Prostate gland (tissue), 2 donors: ENCODE measurements around the gene ZPR1. TPM values are rescaled to one million over a fixed set of nuclear protein-coding genes. Genes with fewer than 3 reads are reported as not detected.

Experiments used
- DNase-seq: peaks from one replicate; pipeline ENCODE4 v3.0.0-alpha.2; 2019; ENCODE audit warnings: low spot score
- H3K27ac ChIP-seq, 2 donors: fragments of 200-600 bp; sonication (generic); 2 replicates each; pipeline ENCODE4 v1.5.1; 2017 to 2019
- H3K27me3 ChIP-seq: fragments of 200-600 bp; sonication (generic); replicated peaks from 2 replicates; pipeline ENCODE4 v1.5.1; 2019; ENCODE audit not compliant: insufficient read depth
- H3K36me3 ChIP-seq, 2 donors: fragments of 200-600 bp; sonication (generic); 1 replicate in 1 of 2; 2 replicates in 1 of 2; pipeline versions ENCODE4 v1.5.1 to v1.8.1; 2017 to 2019
- H3K4me1 ChIP-seq: fragments of 200-600 bp; sonication (generic); replicated peaks from 2 replicates; pipeline ENCODE4 v1.5.1; 2019
- H3K4me3 ChIP-seq, 2 donors: fragments of 200-600 bp; sonication (generic); 2 replicates each; pipeline ENCODE4 v1.5.1; 2017 to 2019
- H3K9me3 ChIP-seq: fragments of 200-600 bp; sonication (generic); 2 replicates; pipeline ENCODE4 v1.5.1; 2017
- POLR2A ChIP-seq: fragments of 450-650 bp; IDR thresholded peaks from one replicate; pipeline ENCODE4 v1.6.1; 2016; ENCODE audit warnings: antibody characterized with exemption, mild to moderate bottlenecking
- POLR2AphosphoS5 ChIP-seq: sonication (generic); formaldehyde crosslinking; IDR thresholded peaks from one replicate; pipeline ENCODE4 v1.6.1; 2017; ENCODE audit warnings: antibody characterized with exemption
- WGBS: methylation state at CpG from one replicate; pipeline ENCODE4 v1.1.5; 2018; 5-methylcytosine and 5-hydroxymethylcytosine counted together
- intact Hi-C: fragments of 100-400 bp; cut with DNase I; formaldehyde crosslinking; loops from one replicate; pipeline ENCODE4 v1.14.2; 2022
- total RNA-seq, 2 donors: library from RNA; depleted of rRNA; stranded (reverse); fragments of >200 nt; gene quantifications; one replicate each; pipeline ENCODE4 v1.1.0, GENCODE V29; 2016
- TF ChIP-seq, protein P1 (sequence below), 4 experiments: fragments of 200-600 bp in 2 of 4; fragments of 450-650 bp in 2 of 4; sonication (generic) in 2 of 4; IDR thresholded peaks; 1 replicate in 3 of 4; 2 replicates in 1 of 4; pipeline ENCODE4 v1.5.1; 2016 to 2019; ENCODE audit warnings: antibody characterized with exemption in 4 of 4, mild to moderate bottlenecking in 2 of 4, moderate library complexity in 2 of 4

Gene ZPR1
- total RNA-seq, 2 donors from 2014 or later = 24.6 to 27.6 TPM

DNA sequence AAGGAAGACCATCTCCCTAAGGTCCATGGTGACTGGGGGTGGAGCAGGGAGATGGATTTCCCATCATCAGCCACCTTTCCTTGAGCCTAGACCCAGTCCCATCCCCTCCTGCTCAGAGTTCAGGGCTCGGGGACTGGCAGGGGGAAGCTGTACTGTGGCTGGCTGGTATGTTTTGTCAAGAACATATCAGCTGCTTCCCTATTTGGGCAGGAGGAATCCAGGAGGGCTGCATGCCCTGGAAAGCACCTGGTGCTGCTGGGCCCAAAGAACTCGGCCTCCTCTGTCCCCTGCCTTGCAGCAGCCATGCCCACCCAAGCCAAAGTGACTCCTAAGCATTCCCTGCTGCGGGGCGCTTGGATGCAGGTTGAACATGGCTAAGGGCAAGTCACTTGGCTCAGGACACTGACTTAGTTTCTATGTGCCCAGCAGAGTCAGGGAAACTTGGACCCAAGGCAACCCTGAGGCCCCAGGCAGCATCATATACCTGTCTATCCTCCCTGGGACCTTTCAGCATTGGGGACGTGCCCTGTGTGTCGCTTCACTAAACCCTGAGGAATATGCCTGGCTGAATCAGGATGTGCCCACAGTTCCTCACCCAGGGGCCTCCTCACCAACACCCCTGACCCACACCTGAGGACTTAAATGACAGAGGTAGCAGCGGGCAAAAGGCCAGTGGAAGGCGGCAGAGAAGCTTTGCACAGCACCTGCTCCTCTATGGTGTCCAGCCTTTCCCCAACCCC is 58.2 kb downstream of the ZPR1 start:
- no peak for DNase-seq
- Histone ChIP-seq H3K36me3 (no peaks in the 10 kb centered on the region), H3K27me3 (peaks cover 1% of the 10 kb centered on the region), H3K4me3 (no peak overlapping the region), H3K27ac (no peak overlapping the region), H3K4me1 (no peaks in the 10 kb centered on the region), H3K9me3 (no peaks in the 10 kb centered on the region)
- TF ChIP-seq, protein P1, sequence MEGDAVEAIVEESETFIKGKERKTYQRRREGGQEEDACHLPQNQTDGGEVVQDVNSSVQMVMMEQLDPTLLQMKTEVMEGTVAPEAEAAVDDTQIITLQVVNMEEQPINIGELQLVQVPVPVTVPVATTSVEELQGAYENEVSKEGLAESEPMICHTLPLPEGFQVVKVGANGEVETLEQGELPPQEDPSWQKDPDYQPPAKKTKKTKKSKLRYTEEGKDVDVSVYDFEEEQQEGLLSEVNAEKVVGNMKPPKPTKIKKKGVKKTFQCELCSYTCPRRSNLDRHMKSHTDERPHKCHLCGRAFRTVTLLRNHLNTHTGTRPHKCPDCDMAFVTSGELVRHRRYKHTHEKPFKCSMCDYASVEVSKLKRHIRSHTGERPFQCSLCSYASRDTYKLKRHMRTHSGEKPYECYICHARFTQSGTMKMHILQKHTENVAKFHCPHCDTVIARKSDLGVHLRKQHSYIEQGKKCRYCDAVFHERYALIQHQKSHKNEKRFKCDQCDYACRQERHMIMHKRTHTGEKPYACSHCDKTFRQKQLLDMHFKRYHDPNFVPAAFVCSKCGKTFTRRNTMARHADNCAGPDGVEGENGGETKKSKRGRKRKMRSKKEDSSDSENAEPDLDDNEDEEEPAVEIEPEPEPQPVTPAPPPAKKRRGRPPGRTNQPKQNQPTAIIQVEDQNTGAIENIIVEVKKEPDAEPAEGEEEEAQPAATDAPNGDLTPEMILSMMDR (IDR thresholded peaks at IDR 0.05) = no peak
- TF ChIP-seq POLR2A (no peak), POLR2AphosphoS5 (no peak)
- 91% methylated on average over 8 of the region's 8 CpGs for WGBS
- intact Hi-C loops = no loop called here

DNA sequence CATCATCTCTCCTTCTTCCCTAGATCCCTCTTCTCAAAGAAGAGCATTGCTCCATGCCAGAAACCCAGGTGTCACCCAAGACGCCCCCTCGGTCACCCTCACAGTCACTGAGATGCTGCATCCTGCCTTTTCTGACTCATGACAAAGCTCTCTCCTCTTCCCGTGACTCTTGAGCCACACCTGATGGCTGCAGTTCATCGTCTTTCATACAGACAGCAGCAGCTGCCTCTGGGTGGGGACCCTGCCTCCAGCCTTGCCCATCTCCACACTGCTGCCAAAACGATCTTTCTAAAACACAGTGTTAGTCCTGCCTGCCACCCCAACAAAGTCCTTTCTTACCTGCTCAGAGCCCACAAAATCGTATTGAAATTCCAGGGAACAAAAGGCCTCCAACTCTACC is 59.8 kb downstream of the ZPR1 start:
- H3K4me1 ChIP-seq = no peaks in the 10 kb centered on the region
- no peak for TF ChIP-seq POLR2A
- TF ChIP-seq, protein P1 (IDR thresholded peaks at IDR 0.05) = no peak
- no peak for TF ChIP-seq POLR2AphosphoS5
- no peaks in the 10 kb centered on the region for H3K36me3 ChIP-seq
- no peak overlapping the region for H3K4me3 ChIP-seq
- DNase-seq = no peak
- no peaks in the 10 kb centered on the region for H3K9me3 ChIP-seq
- intact Hi-C loops = no loop called here
- no peak overlapping the region for H3K27ac ChIP-seq
- WGBS = 71% methylated on average over 6 of the region's 6 CpGs
- H3K27me3 ChIP-seq = peaks cover 1% of the 10 kb centered on the region

DNA sequence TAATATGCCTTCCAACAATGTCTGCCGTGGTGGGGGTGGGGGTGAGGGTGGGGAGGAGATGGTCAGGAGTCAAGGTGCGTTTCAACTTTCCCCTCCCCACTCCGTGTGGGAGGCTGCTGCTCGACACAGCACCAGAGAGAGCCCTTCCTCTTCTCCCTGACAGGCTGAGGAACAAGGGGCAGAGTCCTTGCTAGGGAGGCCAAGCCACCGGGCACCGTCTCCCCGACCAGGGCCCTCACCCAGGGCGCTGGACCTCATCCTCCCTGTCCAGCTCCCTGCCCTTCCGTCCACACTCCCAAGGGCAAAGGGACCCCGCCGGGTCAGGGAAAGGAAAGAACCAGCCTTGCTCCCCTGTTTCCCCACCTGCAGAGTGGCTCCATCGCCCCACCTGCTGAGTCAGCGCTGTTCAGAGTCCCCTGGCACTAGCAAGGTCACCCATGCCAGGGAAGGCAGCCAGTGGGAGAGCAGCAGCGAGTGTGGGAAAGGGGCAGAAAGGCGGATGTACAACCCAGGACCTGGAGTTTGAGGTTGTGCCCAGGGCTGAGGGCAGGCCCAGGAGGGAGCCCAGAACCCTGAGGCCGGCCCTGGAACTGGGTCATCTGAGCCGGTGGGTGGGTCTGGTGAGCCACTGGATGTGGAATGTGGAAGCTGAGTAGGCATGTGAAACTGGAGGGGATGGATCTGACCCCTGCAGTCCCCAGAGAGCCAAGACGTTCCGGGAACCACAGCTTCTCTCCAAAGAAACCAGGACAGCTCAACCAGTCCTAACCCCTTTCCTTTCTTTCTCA is 62.2 kb downstream of the ZPR1 start:
- 66% methylated on average over 19 of the region's 19 CpGs for WGBS
- no peak for DNase-seq

DNA sequence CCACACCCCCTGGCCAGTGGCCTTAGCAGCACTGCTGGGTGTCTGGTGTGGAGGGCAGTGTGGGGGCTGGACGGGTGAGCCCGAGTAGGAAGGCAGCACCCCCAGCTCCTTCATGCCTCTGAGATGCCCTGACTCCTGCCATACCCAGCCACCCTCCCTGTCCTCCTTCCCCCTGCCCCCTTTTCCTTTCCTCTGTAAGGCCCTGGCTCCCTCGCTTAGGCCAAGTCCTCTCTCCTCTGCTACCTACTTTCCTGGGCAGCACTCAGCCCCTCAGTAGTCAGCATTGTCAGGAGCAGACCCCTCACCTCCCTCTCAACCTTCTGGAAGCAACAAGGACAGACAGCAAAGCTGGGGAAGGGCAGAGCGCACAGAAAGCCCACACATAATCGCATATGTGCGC is 63.0 kb downstream of the ZPR1 start:
- Histone ChIP-seq H3K4me3 (no peak overlapping the region), H3K36me3 (no peaks in the 10 kb centered on the region), H3K4me1 (no peaks in the 10 kb centered on the region), H3K9me3 (no peaks in the 10 kb centered on the region), H3K27me3 (peaks cover 1% of the 10 kb centered on the region), H3K27ac (no peak overlapping the region)
- 91% methylated on average over 6 of the region's 6 CpGs for WGBS
- no peak for DNase-seq
- TF ChIP-seq POLR2A (no peak), POLR2AphosphoS5 (no peak)
- TF ChIP-seq, protein P1 (IDR thresholded peaks at IDR 0.05) = no peak
- intact Hi-C loops = no loop called here

More for the DNA sequence above, 62.2 kb downstream of the ZPR1 start:
- intact Hi-C loops = no loop called here
- H3K4me1 ChIP-seq = no peaks in the 10 kb centered on the region
- H3K36me3 ChIP-seq = no peaks in the 10 kb centered on the region
- TF ChIP-seq, protein P1 (IDR thresholded peaks at IDR 0.05) = no peak
- TF ChIP-seq POLR2A (no peak), POLR2AphosphoS5 (no peak)
- no peak overlapping the region for H3K4me3 ChIP-seq
- H3K27ac ChIP-seq = no peak overlapping the region
- no peaks in the 10 kb centered on the region for H3K9me3 ChIP-seq
- H3K27me3 ChIP-seq = peaks cover 1% of the 10 kb centered on the region

Other genes with a start within 250 kb of the ZPR1 start
- 10 to 100 TPM; 12.2 to 16.0 TPM for gene BUD13, start 15.0 kb downstream of the ZPR1 start, total RNA-seq
- under 1 TPM in 1 of 2 donors, not detected in 1; 0.87 TPM for gene APOA5, start 3.9 kb upstream of the ZPR1 start, total RNA-seq
- gene APOA4, start 35.3 kb upstream of the ZPR1 start, total RNA-seq = not detected
- not detected for gene APOC3, start 41.9 kb upstream of the ZPR1 start, total RNA-seq
- gene APOA1, start 49.6 kb upstream of the ZPR1 start, total RNA-seq = 1,000 to 10,000 TPM in 1 of 2 donors, not detected in 1; 2,058 TPM